HEK293 (cell line): ENCODE data around the gene TSPEAR.

ENCODE experiments used
- CTCF ChIP-seq: fragments of 450-650 bp; formaldehyde crosslinking; IDR thresholded peaks from 2 replicates; pipeline ENCODE4 v1.5.1; 2016; ENCODE audit warnings: missing biosample characterization, missing genetic modification characterization
- MYNN ChIP-seq: fragments of 450-650 bp; formaldehyde crosslinking; IDR thresholded peaks from 2 replicates; pipeline ENCODE4 v1.5.1; 2016; ENCODE audit warnings: missing biosample characterization, missing genetic modification characterization, borderline replicate concordance
- ZBTB20 ChIP-seq: fragments of 450-650 bp; formaldehyde crosslinking; IDR thresholded peaks from 2 replicates; pipeline ENCODE4 v1.5.1; 2016; ENCODE audit warnings: missing biosample characterization, missing genetic modification characterization
- ZBTB7A ChIP-seq: fragments of 450-650 bp; formaldehyde crosslinking; IDR thresholded peaks from 2 replicates; pipeline ENCODE4 v1.5.1; 2016; ENCODE audit warnings: low read depth, missing biosample characterization, missing genetic modification characterization
- ZNF121 ChIP-seq: fragments of 450-650 bp; formaldehyde crosslinking; IDR thresholded peaks from 2 replicates; pipeline ENCODE4 v1.5.1; 2016; ENCODE audit warnings: missing biosample characterization, missing genetic modification characterization
- ZNF174 ChIP-seq: fragments of 450-650 bp; formaldehyde crosslinking; IDR thresholded peaks from 2 replicates; pipeline ENCODE4 v1.5.0; 2017; ENCODE audit warnings: missing biosample characterization, mild to moderate bottlenecking, missing genetic modification characterization
- ZNF274 ChIP-seq, 2 experiments: fragments of 200-500 bp in 1 of 2; fragments of 450-650 bp in 1 of 2; sonication (Bioruptor generic) in 1 of 2; formaldehyde crosslinking in 1 of 2; IDR thresholded peaks; 2 replicates each; pipeline versions ENCODE4 v1.5.1 to v1.6.1; 2014 to 2016; ENCODE audit warnings: borderline replicate concordance in 1 of 2, inconsistent platforms in 1 of 2, low read length in 1 of 2, missing biosample characterization in 1 of 2, missing genetic modification characterization in 1 of 2
- ZNF335 ChIP-seq: fragments of 450-650 bp; formaldehyde crosslinking; conservative IDR thresholded peaks from 2 replicates; pipeline ENCODE4 v1.5.1; 2016; ENCODE audit warnings: missing biosample characterization, missing genetic modification characterization
- ZNF626 ChIP-seq: fragments of 450-650 bp; sonication (Bioruptor Pico); formaldehyde crosslinking; IDR thresholded peaks from 2 replicates; pipeline ENCODE4 v1.5.1; 2018; ENCODE audit warnings: missing biosample characterization, missing genetic modification characterization, inconsistent platforms

- TF ChIP-seq ZNF335 (no peak), ZNF626 (tag by site-specific recombination) (no peak), CTCF (tag by site-specific recombination) (no peak), ZNF121 (no peak), ZNF174 (tag by site-specific recombination) (no peak), ZBTB20 (no peak), ZNF274 (IDR thresholded peaks at IDR 0.05; ENCODE audit: low read length) (no peak), ZNF274 (tag by site-specific recombination; IDR thresholded peaks at IDR 0.05; ENCODE audit: borderline replicate concordance) (no peak), ZBTB7A (tag by site-specific recombination) (no peak), MYNN (no peak)
Observed at GRCh38 chr21:44712203-44713028, 1.0 kb upstream of the TSPEAR start.
